HL-60 (cell line): ENCODE measurements around the gene CALN1.

ENCODE experiments used
- DNase-seq, 2 experiments: peaks; one replicate each; pipeline ENCODE4 v3.0.0-alpha.2; 2010 to 2020; ENCODE audit warnings: low read depth in 1 of 2, low spot score in 1 of 2
- H3K27ac ChIP-seq: fragments of 250-450 bp; sonication (Bioruptor Pico); replicated peaks from 2 replicates; pipeline ENCODE4 v1.5.1; 2020; ENCODE audit warnings: mild to moderate bottlenecking, moderate library complexity
- H3K27me3 ChIP-seq: fragments of 250-450 bp; sonication (Bioruptor Pico); 2 replicates; pipeline ENCODE4 v1.5.1; 2021; ENCODE audit warnings: mild to moderate bottlenecking, moderate library complexity; ENCODE audit not compliant: insufficient read depth, poor library complexity, severe bottlenecking
- H3K4me3 ChIP-seq: replicated peaks from 2 replicates; pipeline ENCODE4 v1.5.1; 2011; ENCODE audit warnings: mild to moderate bottlenecking, control low read depth, low read length; ENCODE audit not compliant: insufficient read depth
- GABPA ChIP-seq: IDR thresholded peaks from 2 replicates; pipeline ENCODE4 v1.6.1; 2012; ENCODE audit warnings: low read depth
- POLR2AphosphoS5 ChIP-seq: IDR thresholded peaks from 2 replicates; pipeline ENCODE4 v1.6.1; 2012; ENCODE audit warnings: low read depth
- SPI1 ChIP-seq: IDR thresholded peaks from 2 replicates; pipeline ENCODE4 v1.6.1; 2012; ENCODE audit warnings: low read depth, mild to moderate bottlenecking, borderline replicate concordance
- TF ChIP-seq, protein P1 (sequence below): IDR thresholded peaks from one replicate; pipeline ENCODE4 v1.5.1; 2011; ENCODE audit warnings: low read length, control low read depth, inconsistent platforms; ENCODE audit not compliant: insufficient read depth
- TF ChIP-seq, protein P2 (sequence below): IDR thresholded peaks from 2 replicates; pipeline ENCODE4 v1.6.1; 2012; ENCODE audit warnings: low read depth; ENCODE audit not compliant: insufficient replicate concordance

The CALN1 gene

GRCh38 chr7:71753956-71754664 is 658.0 kb downstream of the CALN1 start:
- Histone ChIP-seq H3K27ac (no peak overlapping the region), H3K4me3 (no peak overlapping the region), H3K27me3 (no peaks in the 10 kb centered on the region)
- no peak for DNase-seq
- TF ChIP-seq, protein P1, sequence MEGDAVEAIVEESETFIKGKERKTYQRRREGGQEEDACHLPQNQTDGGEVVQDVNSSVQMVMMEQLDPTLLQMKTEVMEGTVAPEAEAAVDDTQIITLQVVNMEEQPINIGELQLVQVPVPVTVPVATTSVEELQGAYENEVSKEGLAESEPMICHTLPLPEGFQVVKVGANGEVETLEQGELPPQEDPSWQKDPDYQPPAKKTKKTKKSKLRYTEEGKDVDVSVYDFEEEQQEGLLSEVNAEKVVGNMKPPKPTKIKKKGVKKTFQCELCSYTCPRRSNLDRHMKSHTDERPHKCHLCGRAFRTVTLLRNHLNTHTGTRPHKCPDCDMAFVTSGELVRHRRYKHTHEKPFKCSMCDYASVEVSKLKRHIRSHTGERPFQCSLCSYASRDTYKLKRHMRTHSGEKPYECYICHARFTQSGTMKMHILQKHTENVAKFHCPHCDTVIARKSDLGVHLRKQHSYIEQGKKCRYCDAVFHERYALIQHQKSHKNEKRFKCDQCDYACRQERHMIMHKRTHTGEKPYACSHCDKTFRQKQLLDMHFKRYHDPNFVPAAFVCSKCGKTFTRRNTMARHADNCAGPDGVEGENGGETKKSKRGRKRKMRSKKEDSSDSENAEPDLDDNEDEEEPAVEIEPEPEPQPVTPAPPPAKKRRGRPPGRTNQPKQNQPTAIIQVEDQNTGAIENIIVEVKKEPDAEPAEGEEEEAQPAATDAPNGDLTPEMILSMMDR, result no peak
- TF ChIP-seq POLR2AphosphoS5 (no peak), SPI1 (no peak), GABPA (no peak)
- TF ChIP-seq, protein P2, sequence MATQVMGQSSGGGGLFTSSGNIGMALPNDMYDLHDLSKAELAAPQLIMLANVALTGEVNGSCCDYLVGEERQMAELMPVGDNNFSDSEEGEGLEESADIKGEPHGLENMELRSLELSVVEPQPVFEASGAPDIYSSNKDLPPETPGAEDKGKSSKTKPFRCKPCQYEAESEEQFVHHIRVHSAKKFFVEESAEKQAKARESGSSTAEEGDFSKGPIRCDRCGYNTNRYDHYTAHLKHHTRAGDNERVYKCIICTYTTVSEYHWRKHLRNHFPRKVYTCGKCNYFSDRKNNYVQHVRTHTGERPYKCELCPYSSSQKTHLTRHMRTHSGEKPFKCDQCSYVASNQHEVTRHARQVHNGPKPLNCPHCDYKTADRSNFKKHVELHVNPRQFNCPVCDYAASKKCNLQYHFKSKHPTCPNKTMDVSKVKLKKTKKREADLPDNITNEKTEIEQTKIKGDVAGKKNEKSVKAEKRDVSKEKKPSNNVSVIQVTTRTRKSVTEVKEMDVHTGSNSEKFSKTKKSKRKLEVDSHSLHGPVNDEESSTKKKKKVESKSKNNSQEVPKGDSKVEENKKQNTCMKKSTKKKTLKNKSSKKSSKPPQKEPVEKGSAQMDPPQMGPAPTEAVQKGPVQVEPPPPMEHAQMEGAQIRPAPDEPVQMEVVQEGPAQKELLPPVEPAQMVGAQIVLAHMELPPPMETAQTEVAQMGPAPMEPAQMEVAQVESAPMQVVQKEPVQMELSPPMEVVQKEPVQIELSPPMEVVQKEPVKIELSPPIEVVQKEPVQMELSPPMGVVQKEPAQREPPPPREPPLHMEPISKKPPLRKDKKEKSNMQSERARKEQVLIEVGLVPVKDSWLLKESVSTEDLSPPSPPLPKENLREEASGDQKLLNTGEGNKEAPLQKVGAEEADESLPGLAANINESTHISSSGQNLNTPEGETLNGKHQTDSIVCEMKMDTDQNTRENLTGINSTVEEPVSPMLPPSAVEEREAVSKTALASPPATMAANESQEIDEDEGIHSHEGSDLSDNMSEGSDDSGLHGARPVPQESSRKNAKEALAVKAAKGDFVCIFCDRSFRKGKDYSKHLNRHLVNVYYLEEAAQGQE, result no peak

DNA sequence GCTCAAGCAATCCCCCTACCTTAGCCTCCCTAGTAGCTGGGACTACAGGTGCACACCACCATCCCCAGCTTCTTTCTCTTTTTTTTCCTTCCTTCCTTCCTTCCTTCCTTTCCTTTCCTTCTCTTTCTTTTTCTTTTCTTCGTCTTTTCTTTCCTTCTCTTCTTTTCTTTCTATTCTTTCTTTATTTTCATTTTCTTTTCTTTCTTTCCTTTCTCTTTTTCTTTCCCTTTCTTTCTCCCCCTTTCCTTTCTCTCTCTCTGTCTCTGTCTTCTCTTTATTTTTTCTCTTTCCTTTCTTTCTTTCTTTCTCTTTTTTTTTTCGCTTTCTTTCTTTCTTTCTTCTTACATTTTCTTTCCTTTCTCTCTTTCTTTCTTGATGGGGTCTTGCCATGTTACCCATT is 658.9 kb downstream of the CALN1 start:
- no peak for TF ChIP-seq POLR2AphosphoS5
- TF ChIP-seq SPI1, result no peak
- TF ChIP-seq, protein P2, result no peak
- TF ChIP-seq GABPA, result no peak
- TF ChIP-seq, protein P1, result no peak
- no peak overlapping the region for H3K4me3 ChIP-seq
- no peak overlapping the region for H3K27ac ChIP-seq
- no peaks in the 10 kb centered on the region for H3K27me3 ChIP-seq
- no peak for DNase-seq

GRCh38 chr7:71752171-71752935 is 659.8 kb downstream of the CALN1 start:
- DNase-seq, result peak in 1 of 2 experiments; percentile 37
- no peak for TF ChIP-seq GABPA
- TF ChIP-seq POLR2AphosphoS5, result no peak
- TF ChIP-seq SPI1, result no peak
- TF ChIP-seq, protein P1, result no peak
- TF ChIP-seq, protein P2, result no peak
- H3K4me3 ChIP-seq, result no peak overlapping the region
- H3K27ac ChIP-seq, result no peak overlapping the region
- no peaks in the 10 kb centered on the region for H3K27me3 ChIP-seq
